Pancreas (tissue), 10 donors: Measurements from ENCODE around the gene CPLANE2. TPM values are rescaled to one million over a fixed set of nuclear protein-coding genes. Genes with fewer than 3 reads are reported as not detected.

Experiments
- ATAC-seq, 4 donors: fragments of 200-7000 bp; cut with Tn5 transposase; one replicate each; pipeline versions ENCODE4 v1.8.0 to v1.9.1; 2020; ENCODE audit warnings: mild to moderate bottlenecking in 4 of 4, moderate library complexity in 4 of 4
- DNase-seq, 6 donors: peaks; one replicate each; pipeline ENCODE4 v3.0.0-alpha.2; 2020
- FAIRE-seq: peaks from 2 replicates; lab custom pipeline; 2012; peaks lifted over from hg19 to GRCh38; lab: Jason Lieb, UNC
- H3K27ac ChIP-seq, 4 donors: fragments of 200-600 bp; sonication (generic); 1 replicate in 3 of 4; 2 replicates in 1 of 4; pipeline versions ENCODE4 v1.5.0 to v1.8.0; 2020
- H3K27me3 ChIP-seq, 4 donors: fragments of 200-600 bp; one replicate each; pipeline ENCODE4 v1.8.0; 2021
- H3K36me3 ChIP-seq, 3 donors: fragments of 200-600 bp; sonication (generic) in 1 of 3; one replicate each; pipeline versions ENCODE4 v1.5.0 to v1.8.0; 2020 to 2021
- H3K4me1 ChIP-seq, 3 donors: fragments of 200-600 bp; one replicate each; pipeline ENCODE4 v1.8.0; 2021
- H3K4me3 ChIP-seq, 4 donors: fragments of 200-600 bp; sonication (generic) in 2 of 4; one replicate each; pipeline versions ENCODE4 v1.5.0 to v1.8.0; 2020 to 2021
- H3K9me3 ChIP-seq, 4 donors: fragments of 200-600 bp; one replicate each; pipeline ENCODE4 v1.8.0; 2021
- CTCF ChIP-seq, 4 donors: fragments of 200-600 bp; sonication (generic) in 3 of 4; IDR thresholded peaks; one replicate each; pipeline versions ENCODE4 v1.5.0 to v1.8.0; 2021; ENCODE audit warnings: antibody characterized with exemption in 4 of 4
- WGBS, 2 donors: extraction: QIAGEN DNeasy Blood & Tissue Kit; methylation state at CpG; one replicate each; pipeline ENCODE4 v1.1.7; 2013; 5-methylcytosine and 5-hydroxymethylcytosine counted together
- intact Hi-C, 3 donors: fragments of 100-400 bp; cut with DNase I; formaldehyde crosslinking; loops; one replicate each; pipeline versions ENCODE4 v1.11.1 to v1.14.2; 2022
- polyA plus RNA-seq, 2 donors: library from polyadenylated mRNA; stranded (reverse); fragments of 200-250 nt; gene quantifications; one replicate each; pipeline ENCODE4 v1.2.3, GENCODE V29; 2013
- total RNA-seq, 6 donors: library from RNA; stranded (reverse); fragmentation: NEBNext Ultra II Directional in 4 of 6; extraction: Animal tissue kit (Norgen Biotek cat#: 25700) in 4 of 6; gene quantifications; one replicate each; pipeline versions ENCODE4 v1.2.1 to v1.2.4, GENCODE V29; 2021 to 2023
- donor health status: healthy with polysubstance abuse.
- donor health status: DM: no; HTN: no; CAD: no; lungs with moderate emphysema.
- donor health status: DM: no; HTN: no; CAD: no.
- donor health status: control.
- donor health status: control.
- donor health status: Bipolar disorder and iron deficiency.
- donor health status: DM: yes; HTN: yes; CAD: no.
- donor health status: DM: no; HTN: no; CAD: no.
- donor health status: DM: no; HTN: no; CAD: no.
- donor health status: DM: yes; HTN: yes; CAD: no.

The CPLANE2 gene
- total and polyA plus RNA-seq, 8 donors: 2.2 to 9.1 (median 3.9) TPM

GRCh38 chr1:16202281-16203210 is 34.4 kb downstream of the CPLANE2 start:
- no peak overlapping the region for H3K4me3 ChIP-seq
- no peaks in the 10 kb centered on the region for H3K9me3 ChIP-seq
- 90 to 91% methylated on average over 21 to 24 of the region's 24 CpGs for WGBS, 2 donors
- TF ChIP-seq CTCF (IDR thresholded peaks at IDR 0.05): no peak
- no peak for FAIRE-seq
- no peaks in the 10 kb centered on the region for H3K27me3 ChIP-seq
- peaks cover 0 to 6% (median 0%) of the 10 kb centered on the region in 3 donors for H3K4me1 ChIP-seq
- no peak for ATAC-seq
- H3K36me3 ChIP-seq: no peaks in the 10 kb centered on the region
- peak in 2 of 6 donors; percentile 7 to 13 for DNase-seq
- intact Hi-C loops: loop anchor here in 1 of 3 donors (5.0 kb wide), 1 partner anchor 40 kb away; no protein-coding TSS in a partner anchor
- no peak overlapping the region for H3K27ac ChIP-seq

- Histone ChIP-seq H3K27me3 (no peaks in the 10 kb centered on the region), H3K4me1 (no peaks in the 10 kb centered on the region), H3K4me3 (no peak overlapping the region), H3K9me3 (no peaks in the 10 kb centered on the region), H3K36me3 (no peaks in the 10 kb centered on the region), H3K27ac (no peak overlapping the region)
- 89 to 96% methylated on average over 4 of the region's 4 CpGs for WGBS, 2 donors
- intact Hi-C loops: loop anchor here in 1 of 3 donors (5.0 kb wide), 1 partner anchor 43 kb away; no protein-coding TSS in a partner anchor
- TF ChIP-seq CTCF (IDR thresholded peaks at IDR 0.05): no peak
- DNase-seq (no peak), ATAC-seq (no peak), FAIRE-seq (no peak)
Measured at GRCh38 chr1:16199700-16200099, 37.3 kb downstream of the CPLANE2 start.

- no peak overlapping the region for H3K4me3 ChIP-seq
- DNase-seq: peak in 1 of 6 donors; percentile 22
- no peaks in the 10 kb centered on the region for H3K4me1 ChIP-seq
Measured at GRCh38 chr1:16199157-16199501, 37.9 kb downstream of the CPLANE2 start.

GRCh38 chr1:16198444-16199156 is 38.4 kb downstream of the CPLANE2 start:
- H3K9me3 ChIP-seq: no peaks in the 10 kb centered on the region
- no peak for TF ChIP-seq CTCF (IDR thresholded peaks at IDR 0.05)
- H3K36me3 ChIP-seq: no peaks in the 10 kb centered on the region
- H3K4me3 ChIP-seq: no peak overlapping the region
- FAIRE-seq (no peak), DNase-seq (no peak), ATAC-seq (no peak)
- no peaks in the 10 kb centered on the region for H3K27me3 ChIP-seq
- no peak overlapping the region for H3K27ac ChIP-seq
- intact Hi-C loops: no loop called here
- no peaks in the 10 kb centered on the region for H3K4me1 ChIP-seq
- 90 to 92% methylated on average over 8 of the region's 8 CpGs for WGBS, 2 donors

More at GRCh38 chr1:16199157-16199501, 37.9 kb downstream of the CPLANE2 start:
- 75% methylated on average over 1 of the region's 1 CpG for WGBS, 2 donors
- Histone ChIP-seq H3K27me3 (no peaks in the 10 kb centered on the region), H3K9me3 (no peaks in the 10 kb centered on the region), H3K27ac (no peak overlapping the region), H3K36me3 (no peaks in the 10 kb centered on the region)
- intact Hi-C loops: no loop called here
- no peak for TF ChIP-seq CTCF (IDR thresholded peaks at IDR 0.05)
- FAIRE-seq (no peak), ATAC-seq (no peak)
